Diencephalon (tissue), 1 donor: ENCODE data around the gene OR13G1. TPM values are rescaled to one million over a fixed set of nuclear protein-coding genes. Genes with fewer than 3 reads are reported as not detected.

Source experiments
- total RNA-seq: library from RNA; depleted of rRNA; stranded (reverse); fragments of >200 nt; gene quantifications from one replicate; pipeline ENCODE4 v1.2.3, GENCODE V29; 2014

The OR13G1 gene
- not detected for total RNA-seq

DNA sequence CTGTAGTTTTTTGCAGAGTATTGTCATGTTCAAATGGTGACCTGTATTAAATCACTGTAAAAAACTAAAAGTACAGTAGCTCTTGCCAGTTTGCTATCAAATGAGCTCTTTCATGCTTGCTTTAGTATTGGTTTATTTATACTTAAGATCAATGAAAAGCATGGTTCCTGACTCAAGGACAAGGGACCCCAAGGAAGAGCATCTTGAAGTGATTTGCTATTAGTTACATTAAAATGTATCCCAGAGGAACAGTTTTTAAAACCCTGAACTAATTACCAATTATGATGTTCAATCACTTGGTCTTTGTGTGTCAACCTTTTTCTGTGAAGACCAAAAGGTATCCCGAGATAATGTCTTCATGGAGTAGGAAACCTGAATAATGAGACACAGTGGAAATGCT is at the start of gene OR13G1:
Gene OR13G1 (minus strand): TSS at position 101 of the 400 bp plus-strand sequence. CDS start 6,698 bp downstream, outside the sequence.

DNA sequence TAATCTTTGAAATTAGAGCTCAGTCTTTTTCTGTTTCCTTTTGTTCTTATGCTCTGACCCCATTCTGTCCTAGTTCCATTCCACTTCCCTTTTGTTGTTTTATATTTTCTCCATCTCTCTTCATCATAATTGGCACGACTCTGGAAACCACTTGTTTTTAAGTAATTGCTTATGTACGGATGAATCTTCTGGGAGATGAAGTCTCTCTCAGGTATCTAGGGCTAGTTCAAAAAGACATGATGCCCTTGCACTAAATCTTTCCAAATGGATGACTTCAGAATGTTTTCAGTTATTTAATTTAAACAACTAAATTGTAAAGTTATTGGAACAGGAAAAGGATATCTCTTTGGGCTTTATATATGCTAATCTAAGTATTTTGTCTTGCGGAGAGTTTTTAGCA is 37.0 kb upstream of the OR13G1 start, which contains the start of gene OR6F1:
Gene OR6F1 (minus strand): TSS at position 101 of the 400 bp plus-strand sequence. CDS start 3,891 bp downstream, outside the sequence.

Other genes starting within 250 kb of the OR13G1 start
- not detected for gene OR2B11, start 221.6 kb downstream of the OR13G1 start, total RNA-seq
- 0.23 TPM for gene OR2C3, start 143.3 kb downstream of the OR13G1 start, total RNA-seq
- gene GCSAML, start 130.6 kb downstream of the OR13G1 start, total RNA-seq = 0.69 TPM
- gene OR2G2, start 91.4 kb downstream of the OR13G1 start, total RNA-seq = not detected
- gene OR2G3, start 74.2 kb downstream of the OR13G1 start, total RNA-seq = not detected
- gene OR6F1, start 36.9 kb upstream of the OR13G1 start, total RNA-seq = not detected
- gene OR14K1, start 58.9 kb upstream of the OR13G1 start, total RNA-seq = not detected
- not detected for gene OR14A2, start 68.4 kb upstream of the OR13G1 start, total RNA-seq
- gene OR1C1, start 80.8 kb upstream of the OR13G1 start, total RNA-seq = not detected
- not detected for gene OR14A16, start 144.4 kb upstream of the OR13G1 start, total RNA-seq
- not detected for gene OR11L1, start 162.2 kb upstream of the OR13G1 start, total RNA-seq
- 8.3 TPM for gene TRIM58, start 177.4 kb upstream of the OR13G1 start, total RNA-seq
- 6.0 TPM for gene OR2W3, start 215.8 kb upstream of the OR13G1 start, total RNA-seq
- gene OR2T8, start 240.5 kb upstream of the OR13G1 start, total RNA-seq = not detected
- not detected for gene OR2AJ1, start 245.2 kb upstream of the OR13G1 start, total RNA-seq